ENCODE results near the gene LENG8. TPM values are rescaled to one million over a fixed set of nuclear protein-coding genes. Genes with fewer than 3 reads are reported as not detected.

LENG8 gene
- total RNA-seq, 1 experiment from 2014 or later = 148 TPM

- H3K4ac ChIP-seq (ENCODE audit: low read depth, low read length) = no peak overlapping the region
- H3K23ac ChIP-seq (ENCODE audit: insufficient read length, low read depth, low read length) = no peak overlapping the region
- H3K79me2 ChIP-seq (ENCODE audit: insufficient read depth, low read length) = no peaks in the 10 kb centered on the region
- H2AFZ ChIP-seq (ENCODE audit: low read length) = no peak overlapping the region
- no peak overlapping the region for H3K27ac ChIP-seq (ENCODE audit: insufficient read length, low read depth, low read length)
- H3K18ac ChIP-seq (ENCODE audit: insufficient read length, low read depth, low read length) = no peak overlapping the region
- no peak overlapping the region for H2AK5ac ChIP-seq (ENCODE audit: insufficient read length, low read length)
- peaks cover 0 to 24% (median 24%) of the 10 kb centered on the region in 3 experiments; a peak in 6 of 7 replicates for H3K36me3 Mint-ChIP-seq (ENCODE audit: insufficient read depth in 1 of 3, low read depth in 3 of 3)
- H2BK15ac ChIP-seq (ENCODE audit: low read depth, low read length) = no peak overlapping the region
- H3K4me1 Mint-ChIP-seq = peaks cover 32 to 44% of the 10 kb centered on the region in 2 experiments
- H3K79me1 ChIP-seq (ENCODE audit: insufficient read depth, low read depth, low read length, poor library complexity, severe bottlenecking) = no peaks in the 10 kb centered on the region
- H3K27ac Mint-ChIP-seq = no peak overlapping the region
- H4K20me1 ChIP-seq (ENCODE audit: control insufficient read depth, insufficient read depth, insufficient read length) = no peaks in the 10 kb centered on the region
- no peak overlapping the region for H3K4me2 ChIP-seq (ENCODE audit: insufficient read depth, insufficient read length, low read length)
- H4K8ac ChIP-seq (replicated peaks; ENCODE audit: insufficient read length, low read depth, low read length) = no peak overlapping the region
- DNase-seq = no peak
- no peak overlapping the region for H2BK120ac ChIP-seq (ENCODE audit: low read depth, low read length, poor library complexity, severe bottlenecking)
- H3K4me3 Mint-ChIP-seq = no peak overlapping the region
- no peak overlapping the region for H2BK20ac ChIP-seq (ENCODE audit: low read depth, low read length, poor library complexity, severe bottlenecking)
- no peaks in the 10 kb centered on the region for H3K9me3 ChIP-seq (ENCODE audit: control insufficient read depth, low read depth, low read length)
- no peak overlapping the region for H4K5ac ChIP-seq (ENCODE audit: insufficient read length, low read depth, low read length)
- no peak overlapping the region for H3T11ph ChIP-seq (ENCODE audit: low read length)
- no peak overlapping the region for H3K9ac ChIP-seq (ENCODE audit: extremely low read depth, insufficient read length, low read length)
- peaks cover 28% of the 10 kb centered on the region for H3K27me3 Mint-ChIP-seq (ENCODE audit: low read depth)
- H3K4me1 ChIP-seq (ENCODE audit: insufficient read depth, low read length) = peaks cover 5% of the 10 kb centered on the region; the same call in 1 of the 2 replicates
- H3K9me3 Mint-ChIP-seq = no peaks in the 10 kb centered on the region
- no CpG with 5 or more reads among the region's 10 CpGs for WGBS (ENCODE audit: extremely low coverage, insufficient read length, low lambda C conversion rate)
- no peak overlapping the region for H2BK5ac ChIP-seq (ENCODE audit: insufficient read length, low read length)
- H2BK12ac ChIP-seq (ENCODE audit: insufficient read length, low read depth, low read length) = no peak overlapping the region
- H3K56ac ChIP-seq (ENCODE audit: insufficient read length, low read depth, low read length) = no peak overlapping the region
- H3K14ac ChIP-seq (ENCODE audit: insufficient read depth, low read length) = no peak overlapping the region
- no peaks in the 10 kb centered on the region for H3K27me3 ChIP-seq (ENCODE audit: insufficient read depth, low read length)
- no peak overlapping the region for H4K91ac ChIP-seq (ENCODE audit: insufficient read length, low read depth, low read length)
- no peaks in the 10 kb centered on the region for H3K23me2 ChIP-seq (ENCODE audit: insufficient read length, low read depth, low read length, poor library complexity, severe bottlenecking)
- no peak for TF ChIP-seq CTCF (conservative IDR thresholded peaks at IDR 0.05)
These were observed 12.3 kb upstream of the LENG8 start for GRCh38 chr19:54436628-54437252.

Data from H9 (cell line).